SK-N-MC (cell line): ENCODE measurements around the gene ACBD3.

Experiments
- EZH2 ChIP-seq: fragments of 200-600 bp; sonication (generic); IDR thresholded peaks from one replicate; pipeline ENCODE4 v1.6.1; 2017; ENCODE audit warnings: antibody characterized with exemption
- FOXP2 ChIP-seq: optimal IDR thresholded peaks from 2 replicates; pipeline ENCODE3; 2011; ENCODE audit warnings: mild to moderate bottlenecking, moderate library complexity; ENCODE audit not compliant: insufficient read depth; ENCODE audit errors: extremely low read length, control extremely low read depth
- POLR2AphosphoS5 ChIP-seq: IDR thresholded peaks from 2 replicates; pipeline ENCODE4 v1.6.1; 2012; ENCODE audit warnings: mild to moderate bottlenecking, low read depth, low read length, borderline replicate concordance

GRCh38 chr1:226220473-226221189, 34.1 kb upstream of the ACBD3 start:
- TF ChIP-seq EZH2 (no peak), POLR2AphosphoS5 (no peak), FOXP2 (no peak)
